ENCODE data around the gene HNRNPF.

HNRNPF gene

DNA sequence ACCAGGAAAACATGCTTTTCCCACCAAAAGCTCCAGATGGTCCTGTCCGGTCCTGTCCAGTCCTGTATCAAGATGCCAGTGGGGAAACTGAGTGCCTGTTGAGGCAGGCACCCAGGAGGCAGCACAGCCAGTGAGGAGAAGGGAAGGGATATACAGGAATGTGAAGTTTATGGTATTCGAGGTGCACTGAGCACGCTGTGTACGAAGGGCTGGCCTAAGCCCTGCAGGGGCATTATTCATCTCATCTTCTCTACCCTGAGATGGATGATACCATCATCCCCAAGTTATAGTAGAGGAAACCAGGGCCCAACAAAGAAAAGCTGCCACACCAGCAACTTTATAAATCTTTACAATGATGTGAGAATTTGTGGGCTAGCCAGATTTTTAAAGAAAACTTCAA, 61.0 kb downstream of the HNRNPF start:
- no peak for DNase-seq (ENCODE audit: low read depth in 2 of 2)
- no peak for TF ChIP-seq CTCF (IDR thresholded peaks at IDR 0.05; ENCODE audit: low read depth, low read length)
- H3K4me3 ChIP-seq (replicated peaks in 1 of 2; ENCODE audit: low read depth in 2 of 2, low read length in 2 of 2) = no peak overlapping the region

GRCh38 chr10:43344051-43344450, 64.9 kb downstream of the HNRNPF start:
- no peak overlapping the region for H3K4me3 ChIP-seq (replicated peaks in 1 of 2; ENCODE audit: low read depth in 2 of 2, low read length in 2 of 2)
- no peak for DNase-seq (ENCODE audit: low read depth in 2 of 2)
- no peak for TF ChIP-seq CTCF (IDR thresholded peaks at IDR 0.05; ENCODE audit: low read depth, low read length)

- no peak for DNase-seq (ENCODE audit: low read depth in 2 of 2)
- no peak overlapping the region for H3K4me3 ChIP-seq (replicated peaks in 1 of 2; ENCODE audit: low read depth in 2 of 2, low read length in 2 of 2)
- TF ChIP-seq CTCF (IDR thresholded peaks at IDR 0.05; ENCODE audit: low read depth, low read length) = no peak
Observed at GRCh38 chr10:43343126-43343525, 65.9 kb downstream of the HNRNPF start.

DNA sequence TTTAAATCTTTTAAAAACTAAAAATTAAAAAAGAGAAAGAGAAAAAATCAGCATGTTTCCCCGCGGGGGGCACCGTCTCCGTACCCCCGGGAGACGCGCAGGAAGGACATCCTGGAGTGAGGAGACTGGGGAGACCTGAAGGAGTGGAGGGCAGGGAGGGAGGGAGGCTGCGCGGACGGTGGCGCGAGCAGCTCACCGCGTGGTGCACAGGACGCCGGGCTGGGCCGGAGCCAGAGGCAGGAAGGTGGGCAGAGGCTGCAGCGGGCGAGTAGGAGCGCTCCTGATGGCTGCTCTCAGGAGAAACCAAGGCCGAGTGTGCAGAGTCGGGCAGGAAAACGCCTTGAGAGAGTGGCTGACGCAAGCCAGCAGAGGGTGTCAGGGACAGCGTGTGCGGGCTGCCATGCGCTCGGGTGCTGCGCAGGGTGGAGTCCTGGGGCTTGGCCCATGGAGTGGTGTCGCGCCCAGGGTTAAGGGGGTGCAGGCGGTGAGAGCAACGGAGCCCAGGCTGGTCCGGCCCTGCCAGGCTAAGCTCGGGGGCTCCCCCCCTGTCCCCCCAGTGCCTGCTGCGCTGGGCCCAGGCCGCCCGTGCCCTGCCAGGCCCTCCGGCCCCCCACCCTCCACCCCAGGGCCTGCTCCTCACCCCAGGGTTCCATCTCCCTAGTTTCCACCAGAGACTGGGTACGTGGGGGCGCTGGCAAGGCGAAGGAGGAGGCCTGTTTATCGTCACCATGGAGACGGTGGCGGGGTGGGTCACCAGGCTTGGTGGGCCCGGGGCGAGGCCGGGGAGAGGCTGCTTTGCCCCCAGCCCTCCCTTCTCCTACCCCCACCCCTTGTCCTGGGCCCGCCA, 66.5 kb downstream of the HNRNPF start:
- no peak for TF ChIP-seq CTCF (IDR thresholded peaks at IDR 0.05; ENCODE audit: low read depth, low read length)
- no peak overlapping the region for H3K4me3 ChIP-seq (replicated peaks in 1 of 2; ENCODE audit: low read depth in 2 of 2, low read length in 2 of 2)
- DNase-seq (ENCODE audit: low read depth in 2 of 2) = no peak

- DNase-seq (ENCODE audit: low read depth in 2 of 2) = no peak
- TF ChIP-seq CTCF (IDR thresholded peaks at IDR 0.05; ENCODE audit: low read depth, low read length) = no peak
- H3K4me3 ChIP-seq (replicated peaks in 1 of 2; ENCODE audit: low read depth in 2 of 2, low read length in 2 of 2) = no peak overlapping the region
Observed at GRCh38 chr10:43341450-43341849, 67.5 kb downstream of the HNRNPF start.

DNA sequence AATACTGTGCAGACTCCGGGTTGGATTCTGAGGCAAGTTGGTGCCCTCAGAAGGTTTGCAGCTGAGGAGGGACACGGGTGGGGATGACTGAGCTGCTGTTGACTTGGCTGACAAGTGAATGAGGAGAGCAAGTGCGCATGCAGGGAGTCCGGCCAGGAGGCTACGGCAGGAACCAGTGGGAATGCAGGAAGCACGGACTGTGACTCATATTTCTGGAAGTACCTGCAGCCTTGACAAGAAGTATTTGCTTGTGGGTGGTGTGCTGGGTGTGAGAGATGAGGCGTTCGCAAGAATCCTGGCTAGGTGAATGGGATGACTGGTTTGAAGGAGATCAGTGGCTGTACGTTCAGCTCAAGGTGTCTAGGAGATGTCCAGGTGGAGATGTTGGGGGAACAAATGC, 68.4 kb downstream of the HNRNPF start:
- no peak for DNase-seq (ENCODE audit: low read depth in 2 of 2)
- no peak overlapping the region for H3K4me3 ChIP-seq (replicated peaks in 1 of 2; ENCODE audit: low read depth in 2 of 2, low read length in 2 of 2)
- TF ChIP-seq CTCF (IDR thresholded peaks at IDR 0.05; ENCODE audit: low read depth, low read length) = no peak

GRCh38 chr10:43340101-43340500, 68.9 kb downstream of the HNRNPF start:
- TF ChIP-seq CTCF (IDR thresholded peaks at IDR 0.05; ENCODE audit: low read depth, low read length) = no peak
- DNase-seq (ENCODE audit: low read depth in 2 of 2) = no peak
- H3K4me3 ChIP-seq (replicated peaks in 1 of 2; ENCODE audit: low read depth in 2 of 2, low read length in 2 of 2) = no peak overlapping the region

All from cardiac fibroblast (primary cell).